MM.1S (cell line): ENCODE data around the gene MATK.

ENCODE experiments used
- CTCF ChIP-seq: fragments of 300-600 bp; sonication (generic); IDR thresholded peaks from 2 replicates; pipeline ENCODE4 v1.5.1; 2016; ENCODE audit warnings: antibody characterized with exemption, low read length, mixed read lengths
- EZH2 ChIP-seq: fragments of 300-600 bp; sonication (generic); optimal IDR thresholded peaks from 2 replicates; pipeline ENCODE3; 2017; ENCODE audit warnings: low read depth, mild to moderate bottlenecking, antibody characterized with exemption, low read length, mixed read lengths
- EZH2phosphoT487 ChIP-seq: fragments of 300-600 bp; sonication (generic); IDR thresholded peaks from 2 replicates; pipeline ENCODE4 v1.6.1; 2018; ENCODE audit warnings: antibody characterized with exemption, low read length

GRCh38 chr19:3771906-3772455 is 14.2 kb downstream of the MATK start, which contains the start of gene RAX2:
- TF ChIP-seq CTCF (no peak), EZH2phosphoT487 (no peak), EZH2 (no peak)
